Activated CD8-positive, alpha-beta T cell treated with anti-CD3 and anti-CD28 coated beads, Interleukin-2, amount 10 ng/mL, durations not matched to agents 7 days and 5 days (primary cell): Measurements from ENCODE around the gene ASTN2. TPM values are rescaled to one million over a fixed set of nuclear protein-coding genes. Genes with fewer than 3 reads are reported as not detected.
A peak's percentile ranks its signal among the peaks of the same experiment; 100 is the strongest.

Experiments used
- ATAC-seq: fragments of 150-1000 bp; cut with Tn5 transposase; one replicate; pipeline ENCODE4 v1.10.0; 2021; ENCODE audit warnings: moderate library complexity
- CTCF ChIA-PET: fragments of 350-600 bp; sonication (Branson Sonifier 250); formaldehyde crosslinking; loops from one replicate; lab custom pipeline; 2021; ENCODE audit warnings: antibody characterized with exemption; lab: Charles Lee
- POLR2A ChIA-PET: fragments of 350-600 bp; sonication (Branson Sonifier 250); formaldehyde crosslinking; loops from one replicate; lab custom pipeline; 2021; ENCODE audit warnings: antibody characterized with exemption; lab: Charles Lee
- DNase-seq: peaks from one replicate; pipeline ENCODE4 v3.0.0-alpha.2; 2020
- H3K27ac Mint-ChIP-seq: one replicate; pipeline ENCODE4 v1.8.0; 2021; ENCODE audit warnings: mild to moderate bottlenecking, mixed read lengths
- H3K27me3 Mint-ChIP-seq: one replicate; pipeline ENCODE4 v1.8.0; 2021; ENCODE audit warnings: low read depth, mixed read lengths
- H3K36me3 Mint-ChIP-seq: one replicate; pipeline ENCODE4 v1.8.0; 2021; ENCODE audit warnings: low read depth, mixed read lengths
- H3K4me1 Mint-ChIP-seq: one replicate; pipeline ENCODE4 v1.8.0; 2021; ENCODE audit warnings: low read depth, mixed read lengths
- H3K4me3 Mint-ChIP-seq: one replicate; pipeline ENCODE4 v1.8.0; 2021; ENCODE audit warnings: mild to moderate bottlenecking, mixed read lengths
- H3K9me3 Mint-ChIP-seq: one replicate; pipeline ENCODE4 v1.8.0; 2022; ENCODE audit warnings: mixed read lengths; ENCODE audit not compliant: insufficient read depth
- total RNA-seq, 2 experiments: library from RNA; stranded (reverse); gene quantifications; one replicate each; pipeline ENCODE4 v1.2.3, GENCODE V29; 2021

Gene ASTN2
- total RNA-seq, 2 experiments from 2014 or later, result 4.7 to 4.9 TPM

DNA sequence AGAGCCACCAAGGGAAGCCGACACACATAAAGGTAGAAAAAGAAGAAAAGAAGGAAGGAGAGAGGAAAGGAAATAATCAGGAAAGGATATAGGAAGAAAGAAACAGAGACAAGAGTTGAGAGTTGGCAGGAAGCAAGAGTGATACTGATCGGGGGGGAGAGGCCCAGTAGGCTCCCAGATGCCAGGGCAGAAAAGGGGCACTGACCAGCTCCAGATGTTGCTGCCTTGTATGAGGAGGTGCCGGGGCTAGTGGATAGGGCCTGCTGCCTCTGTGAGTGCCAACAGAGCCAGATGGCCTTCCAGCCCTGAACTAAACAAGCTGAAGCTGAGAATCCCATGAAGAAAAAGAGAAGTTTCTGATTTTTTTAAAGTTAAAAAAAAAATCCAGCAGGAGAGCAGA, 809.8 kb downstream of the ASTN2 start:
- no peaks in the 10 kb centered on the region for H3K27me3 Mint-ChIP-seq
- CTCF ChIA-PET, result no interaction called here

DNA sequence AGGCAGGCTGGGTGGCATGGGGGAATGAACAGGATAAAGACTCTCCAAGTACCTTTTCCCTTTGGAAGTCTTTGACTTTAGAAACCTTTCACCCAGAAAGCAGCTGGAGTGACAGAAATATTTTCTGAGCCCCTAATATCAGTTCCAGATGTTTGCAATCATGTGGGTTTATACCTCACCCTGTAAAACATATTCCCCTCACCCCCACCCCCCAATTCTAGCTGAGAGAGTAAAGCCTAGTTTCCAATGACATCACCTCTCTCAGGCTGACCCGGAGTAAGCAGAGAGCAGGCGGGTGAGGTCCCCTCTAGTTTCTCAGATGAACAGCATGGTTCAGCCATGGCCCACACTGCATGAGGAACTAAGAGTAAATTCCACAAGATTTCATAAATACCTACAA, 810.6 kb downstream of the ASTN2 start:
- ChIA-PET CTCF (no interaction called here), POLR2A (no interaction called here)
- ATAC-seq (no peak), DNase-seq (no peak)
- H3K36me3 Mint-ChIP-seq, result no peaks in the 10 kb centered on the region
- no peaks in the 10 kb centered on the region for H3K9me3 Mint-ChIP-seq
- no peaks in the 10 kb centered on the region for H3K27me3 Mint-ChIP-seq
- no peaks in the 10 kb centered on the region for H3K4me1 Mint-ChIP-seq
- H3K27ac Mint-ChIP-seq, result no peak overlapping the region
- no peak overlapping the region for H3K4me3 Mint-ChIP-seq

More for the DNA sequence above, 809.8 kb downstream of the ASTN2 start:
- no peaks in the 10 kb centered on the region for H3K36me3 Mint-ChIP-seq
- ATAC-seq (no peak), DNase-seq (no peak)
- H3K27ac Mint-ChIP-seq, result no peak overlapping the region
- POLR2A ChIA-PET, result no interaction called here
- H3K9me3 Mint-ChIP-seq, result no peaks in the 10 kb centered on the region
- H3K4me3 Mint-ChIP-seq, result no peak overlapping the region
- no peaks in the 10 kb centered on the region for H3K4me1 Mint-ChIP-seq

DNA sequence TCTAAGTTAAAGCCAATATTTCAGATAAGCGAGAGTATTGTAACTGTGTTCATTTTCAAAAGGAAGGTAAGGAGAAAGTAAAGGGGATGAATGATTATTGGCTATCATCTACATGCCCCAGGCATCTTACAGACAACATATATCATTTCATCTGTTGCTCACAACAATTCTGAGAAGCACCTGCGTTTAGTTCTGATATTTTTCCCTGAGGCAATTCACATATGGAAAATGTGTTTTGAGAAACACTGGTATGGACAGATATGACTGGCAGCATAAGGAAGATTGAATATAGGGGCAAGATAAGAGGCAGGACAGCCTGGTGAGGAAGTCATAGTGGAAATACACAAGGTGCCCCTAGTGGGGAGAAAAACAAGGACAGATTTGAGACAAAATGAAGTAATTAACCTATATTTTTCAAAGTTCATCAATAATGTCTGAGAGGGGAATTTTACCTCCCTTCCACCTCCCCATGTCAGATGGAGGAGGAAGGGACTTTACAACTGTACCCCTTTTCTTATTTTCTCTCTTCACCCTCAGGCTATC, 815.4 kb downstream of the ASTN2 start:
- Mint-ChIP-seq H3K27me3 (no peaks in the 10 kb centered on the region), H3K4me1 (no peaks in the 10 kb centered on the region), H3K36me3 (no peaks in the 10 kb centered on the region), H3K4me3 (no peak overlapping the region), H3K27ac (no peak overlapping the region), H3K9me3 (no peaks in the 10 kb centered on the region)
- ChIA-PET CTCF (no interaction called here), POLR2A (no interaction called here)
- ATAC-seq (no peak), DNase-seq (no peak)

DNA sequence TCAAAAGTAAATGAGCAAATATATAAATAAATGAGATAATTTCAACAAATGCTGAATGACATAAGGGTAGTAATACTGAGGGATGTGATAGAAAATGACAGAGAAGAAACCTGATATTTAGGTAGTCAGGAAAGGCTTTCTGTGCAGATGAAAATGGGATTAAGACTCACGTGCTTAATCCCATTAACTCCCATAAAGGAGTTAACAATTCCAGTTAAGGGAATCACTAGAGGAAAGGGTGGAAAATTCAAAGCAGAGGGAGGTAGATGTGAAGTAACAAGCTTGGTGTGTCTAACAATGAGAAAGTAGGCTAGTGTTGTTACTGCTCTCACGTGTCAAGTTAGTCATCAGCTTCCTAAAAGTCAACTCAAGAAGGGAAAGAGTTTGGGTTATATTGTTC, 818.2 kb downstream of the ASTN2 start:
- Mint-ChIP-seq H3K4me3 (no peak overlapping the region), H3K36me3 (no peaks in the 10 kb centered on the region), H3K27me3 (no peaks in the 10 kb centered on the region)

DNA sequence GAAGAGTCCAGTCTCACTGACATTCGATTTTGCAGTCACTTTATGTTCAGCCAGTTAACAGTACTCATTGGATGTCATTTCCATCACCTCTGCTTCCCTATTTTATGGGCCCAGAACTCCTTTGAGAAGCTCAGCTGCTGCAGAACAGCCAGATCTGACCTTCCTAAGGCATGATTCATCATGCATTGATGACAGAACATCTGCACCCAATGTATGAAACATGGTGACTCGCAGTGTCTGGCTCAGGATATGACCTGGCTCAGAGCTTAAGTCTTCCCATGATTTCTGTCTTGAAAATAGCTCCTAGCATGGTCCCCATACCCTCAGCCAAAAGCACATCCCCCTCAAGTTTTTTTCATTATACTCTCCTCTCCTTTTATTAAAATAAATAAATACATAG, 820.3 kb downstream of the ASTN2 start:
- Mint-ChIP-seq H3K36me3 (no peaks in the 10 kb centered on the region), H3K27me3 (no peaks in the 10 kb centered on the region), H3K27ac (no peak overlapping the region), H3K4me3 (no peak overlapping the region), H3K4me1 (no peaks in the 10 kb centered on the region), H3K9me3 (peaks cover 1% of the 10 kb centered on the region)
- DNase-seq (no peak), ATAC-seq (no peak)
- CTCF ChIA-PET, result no interaction called here
- POLR2A ChIA-PET, result interaction anchor here (0.6 kb wide), 1 partner anchor 536 kb away, joined by 3 read pairs; no protein-coding TSS in a partner anchor

More for the DNA sequence above, 818.2 kb downstream of the ASTN2 start:
- Mint-ChIP-seq H3K4me1 (no peaks in the 10 kb centered on the region), H3K9me3 (no peaks in the 10 kb centered on the region), H3K27ac (no peak overlapping the region)
- ChIA-PET POLR2A (no interaction called here), CTCF (no interaction called here)
- no peak for ATAC-seq
- no peak for DNase-seq

DNA sequence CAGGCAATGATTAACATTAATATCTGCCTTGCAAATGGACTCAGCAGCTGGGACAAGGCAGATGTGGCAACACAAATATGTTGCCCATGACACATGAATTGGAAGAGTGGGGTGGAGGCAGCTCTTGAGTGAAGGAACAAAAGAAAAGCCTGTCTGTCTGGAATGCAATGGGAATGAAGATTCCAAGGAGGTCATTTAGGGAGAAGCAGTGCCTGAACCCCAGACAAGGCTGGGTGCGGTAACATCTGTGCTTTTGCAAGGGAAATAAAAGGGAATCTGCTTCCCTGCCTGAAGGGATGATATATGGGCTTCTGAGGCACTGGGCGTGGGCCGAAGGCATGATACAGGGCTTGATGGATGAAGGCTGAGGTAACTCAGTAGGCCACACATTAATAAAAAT, 821.9 kb downstream of the ASTN2 start:
- Mint-ChIP-seq H3K36me3 (no peaks in the 10 kb centered on the region), H3K4me3 (no peak overlapping the region), H3K9me3 (peaks cover 12% of the 10 kb centered on the region), H3K27me3 (no peaks in the 10 kb centered on the region), H3K4me1 (no peaks in the 10 kb centered on the region), H3K27ac (no peak overlapping the region)
- ATAC-seq, result no peak
- ChIA-PET CTCF (no interaction called here), POLR2A (interaction anchor here (0.6 kb wide), 1 partner anchor 18 kb away, joined by 4 read pairs; no protein-coding TSS in a partner anchor)
- DNase-seq, result no peak

DNA sequence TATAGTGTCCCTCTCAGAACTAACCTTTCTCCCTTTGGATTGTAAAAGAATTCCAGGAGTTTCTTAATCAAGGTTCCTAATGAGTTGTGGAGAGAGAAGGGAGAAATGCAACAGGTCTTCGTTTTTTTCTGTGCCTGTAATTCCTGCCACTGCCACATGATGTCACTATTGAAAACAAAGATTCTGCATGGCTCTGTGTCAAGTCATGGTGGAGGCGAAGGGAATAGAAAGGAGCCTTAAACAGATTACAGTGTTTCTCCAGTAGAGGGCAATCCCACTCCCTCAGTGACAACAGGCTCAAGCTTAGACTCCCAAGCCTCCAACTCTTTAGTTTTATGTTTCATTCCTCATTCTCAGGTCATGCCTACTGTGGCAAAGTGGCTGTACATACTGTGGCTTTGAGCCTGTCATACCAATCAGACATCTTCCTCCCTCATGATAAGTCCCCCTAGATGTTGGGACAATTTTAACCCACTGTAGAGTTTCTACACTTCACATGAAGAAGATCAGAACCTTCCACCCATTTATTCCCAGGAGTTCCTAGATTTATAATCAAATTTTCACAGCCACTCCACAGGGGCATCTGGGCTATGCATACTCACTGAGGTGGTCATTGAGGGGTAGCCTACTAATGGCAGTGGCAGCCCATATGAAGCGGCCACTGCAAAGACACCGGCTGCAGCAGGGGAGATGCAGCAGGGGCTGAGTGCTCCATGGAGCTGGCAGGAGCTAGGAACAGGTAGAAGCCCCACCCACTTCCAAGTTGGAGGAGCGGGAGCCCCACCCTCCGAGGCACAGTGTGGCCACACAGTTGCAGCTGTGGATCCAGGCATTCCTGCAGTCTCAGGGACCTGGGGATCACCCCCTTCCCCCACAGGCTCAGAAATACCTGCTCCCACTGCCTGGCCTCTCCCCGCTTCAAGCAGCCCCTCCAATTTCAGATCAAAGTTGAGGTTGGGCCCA, 825.2 kb downstream of the ASTN2 start:
- peaks cover 12% of the 10 kb centered on the region for H3K9me3 Mint-ChIP-seq
- no peaks in the 10 kb centered on the region for H3K27me3 Mint-ChIP-seq
- DNase-seq (peak; percentile 38), ATAC-seq (peak; percentile 72)
- no peaks in the 10 kb centered on the region for H3K36me3 Mint-ChIP-seq
- CTCF ChIA-PET, result interaction anchor here (1.1 kb wide), 1 partner anchor 118 kb away, joined by 3 read pairs; no protein-coding TSS in a partner anchor
- POLR2A ChIA-PET, result no interaction called here
- H3K27ac Mint-ChIP-seq, result no peak overlapping the region
- no peaks in the 10 kb centered on the region for H3K4me1 Mint-ChIP-seq
- no peak overlapping the region for H3K4me3 Mint-ChIP-seq

DNA sequence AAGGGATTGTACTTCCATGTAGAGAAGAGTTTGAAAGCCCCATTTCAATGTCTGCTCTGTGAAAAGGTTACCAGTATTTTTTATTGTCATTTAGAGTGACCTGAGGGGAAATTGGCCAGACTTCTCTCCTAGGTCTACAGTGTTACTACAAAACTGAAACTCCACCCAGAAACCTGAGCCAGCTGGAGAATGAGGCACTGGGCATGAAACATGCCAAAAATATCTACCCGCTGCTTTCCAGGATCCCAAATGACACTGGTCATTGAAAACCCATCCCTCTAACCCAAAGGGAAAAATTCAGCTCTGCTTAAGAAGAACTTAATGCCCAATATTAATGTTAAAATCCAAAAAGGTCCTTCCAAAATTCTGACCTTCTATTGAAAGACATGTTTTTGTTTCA, 826.9 kb downstream of the ASTN2 start:
- no peaks in the 10 kb centered on the region for H3K4me1 Mint-ChIP-seq
- no peak for DNase-seq
- no peaks in the 10 kb centered on the region for H3K27me3 Mint-ChIP-seq
- no peak overlapping the region for H3K27ac Mint-ChIP-seq
- peaks cover 12% of the 10 kb centered on the region for H3K9me3 Mint-ChIP-seq
- no peak for ATAC-seq
- ChIA-PET CTCF (no interaction called here), POLR2A (no interaction called here)
- H3K4me3 Mint-ChIP-seq, result no peak overlapping the region
- no peaks in the 10 kb centered on the region for H3K36me3 Mint-ChIP-seq

DNA sequence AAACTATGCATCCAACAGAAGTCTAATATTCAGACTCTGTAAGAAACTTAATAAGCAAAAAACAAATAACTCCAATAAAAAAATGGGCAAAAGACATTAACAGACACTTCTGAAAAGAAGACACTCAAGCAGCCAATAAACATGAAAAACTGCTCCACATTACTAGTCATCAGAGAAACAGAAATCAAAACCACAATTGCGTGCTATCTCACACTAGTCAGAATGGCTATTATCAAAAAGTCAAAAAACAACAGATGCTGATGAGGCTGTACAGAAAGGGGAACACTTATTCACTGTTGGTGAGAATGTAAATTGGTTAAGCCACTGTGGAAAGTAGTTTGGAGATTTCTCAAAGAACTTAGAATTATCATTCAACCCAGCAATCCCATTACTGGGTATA, 829.0 kb downstream of the ASTN2 start:
- Mint-ChIP-seq H3K27me3 (no peaks in the 10 kb centered on the region), H3K36me3 (no peaks in the 10 kb centered on the region), H3K4me1 (no peaks in the 10 kb centered on the region), H3K4me3 (no peak overlapping the region), H3K9me3 (peaks cover 12% of the 10 kb centered on the region), H3K27ac (no peak overlapping the region)
- no peak for ATAC-seq
- POLR2A ChIA-PET, result no interaction called here
- CTCF ChIA-PET, result interaction anchor here (1.0 kb wide), 1 partner anchor 112 kb away, joined by 3 read pairs; no protein-coding TSS in a partner anchor
- no peak for DNase-seq

DNA sequence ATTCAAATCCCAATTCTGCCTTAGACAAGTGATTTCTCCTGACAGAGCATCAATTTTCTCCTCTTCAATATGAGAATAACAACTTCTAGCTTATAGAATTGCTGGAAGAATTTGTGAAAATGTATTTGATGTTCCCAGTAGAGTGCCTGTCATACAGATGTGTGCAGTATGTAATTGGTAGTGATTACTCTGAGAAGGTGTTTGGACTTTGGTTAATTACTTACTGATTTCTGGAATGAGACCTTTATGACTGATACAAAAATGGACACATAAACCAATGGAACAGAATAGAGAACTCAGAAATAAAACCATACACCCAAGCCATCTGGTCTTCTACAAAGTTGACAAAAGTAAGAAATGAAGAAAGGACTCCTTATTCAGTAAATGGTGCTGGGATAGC, 829.7 kb downstream of the ASTN2 start:
- ATAC-seq, result no peak
- no peak for DNase-seq
- POLR2A ChIA-PET, result no interaction called here
- CTCF ChIA-PET, result no interaction called here
- H3K9me3 Mint-ChIP-seq, result peaks cover 12% of the 10 kb centered on the region
- H3K27ac Mint-ChIP-seq, result no peak overlapping the region
- H3K27me3 Mint-ChIP-seq, result no peaks in the 10 kb centered on the region
- H3K36me3 Mint-ChIP-seq, result no peaks in the 10 kb centered on the region
- H3K4me1 Mint-ChIP-seq, result no peaks in the 10 kb centered on the region
- no peak overlapping the region for H3K4me3 Mint-ChIP-seq

DNA sequence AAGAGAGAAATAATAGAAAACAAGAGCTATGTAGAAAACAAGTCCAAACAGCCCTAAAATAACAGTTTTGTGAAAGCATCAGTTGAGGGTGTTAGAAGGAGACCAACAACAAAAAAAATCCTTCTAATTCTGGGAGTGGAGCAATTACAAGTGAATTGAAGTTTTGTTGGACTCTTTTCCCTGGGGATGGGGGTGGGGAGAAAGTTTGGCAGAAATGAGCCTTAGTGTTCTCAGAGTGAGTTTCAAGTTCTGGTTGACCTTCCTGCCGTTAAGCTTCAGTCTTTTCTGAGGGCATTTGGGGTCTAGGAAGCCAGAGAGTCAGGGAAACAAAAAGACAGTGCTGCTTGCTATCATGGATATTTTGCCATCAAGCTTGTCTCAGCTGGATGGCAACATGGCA, 834.0 kb downstream of the ASTN2 start:
- Mint-ChIP-seq H3K27ac (no peak overlapping the region), H3K4me1 (no peaks in the 10 kb centered on the region), H3K36me3 (no peaks in the 10 kb centered on the region), H3K27me3 (no peaks in the 10 kb centered on the region), H3K9me3 (no peaks in the 10 kb centered on the region), H3K4me3 (no peak overlapping the region)
- CTCF ChIA-PET, result no interaction called here
- POLR2A ChIA-PET, result no interaction called here
- no peak for DNase-seq
- no peak for ATAC-seq

DNA sequence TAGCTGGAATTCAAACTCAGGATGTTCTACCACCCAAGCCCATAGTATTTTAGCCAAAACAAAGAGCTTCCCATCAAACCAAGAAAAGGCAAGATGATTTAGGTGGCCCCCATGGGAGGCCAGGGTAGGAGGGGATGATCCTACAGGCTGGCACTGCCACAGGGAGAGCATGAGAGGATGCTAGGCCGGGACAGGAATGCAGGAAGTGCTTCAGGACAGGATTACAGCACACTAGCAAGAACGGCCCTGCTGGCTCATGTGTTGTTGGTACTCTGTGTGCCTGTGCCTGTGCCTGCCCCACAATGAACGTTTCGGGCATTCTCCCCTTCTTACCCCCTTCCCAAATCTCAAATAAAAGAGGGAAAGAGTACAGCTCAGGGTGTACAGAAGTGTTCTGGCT, 838.5 kb downstream of the ASTN2 start:
- no peaks in the 10 kb centered on the region for H3K36me3 Mint-ChIP-seq

More for the DNA sequence above, 838.5 kb downstream of the ASTN2 start:
- DNase-seq (no peak), ATAC-seq (no peak)
- Mint-ChIP-seq H3K9me3 (no peaks in the 10 kb centered on the region), H3K27ac (no peak overlapping the region), H3K4me1 (no peaks in the 10 kb centered on the region), H3K4me3 (no peak overlapping the region), H3K27me3 (no peaks in the 10 kb centered on the region)
- ChIA-PET POLR2A (no interaction called here), CTCF (no interaction called here)
